Endothelial cell of umbilical vein (primary cell): ENCODE data around the gene SUGCT.
A peak's percentile ranks its signal among the peaks of the same experiment; 100 is the strongest.

Source experiments
- CTCF ChIP-seq, 2 donors: IDR thresholded peaks; 1 replicate in 1 of 2; 2 replicates in 1 of 2; pipeline ENCODE4 v1.5.1; 2011; ENCODE audit warnings: low read length in 2 of 2, mild to moderate bottlenecking in 2 of 2, moderate library complexity in 2 of 2, control low read depth in 1 of 2, inconsistent platforms in 1 of 2, low read depth in 1 of 2; ENCODE audit not compliant: insufficient read depth in 1 of 2; ENCODE audit errors: extremely low read depth in 1 of 2
- MAX ChIP-seq: IDR thresholded peaks from 2 replicates; pipeline ENCODE4 v1.6.1; 2011; ENCODE audit not compliant: insufficient read depth, insufficient read length

- peak in 1 of 2 donors; percentile 4 for TF ChIP-seq CTCF (IDR thresholded peaks at IDR 0.05; ENCODE audit: extremely low read depth in 1 of 2, insufficient read depth in 1 of 2, low read depth in 1 of 2, low read length in 2 of 2)
- no peak for TF ChIP-seq MAX
Measured at GRCh38 chr7:40704172-40704571, 569.4 kb downstream of the SUGCT start.
